ENCODE data around the gene MARVELD1.

Gene MARVELD1

GRCh38 chr10:97754726-97755125 lies 41.2 kb downstream of the MARVELD1 start:
- Histone ChIP-seq H3K4me3 (ENCODE audit: low read length) (no peak overlapping the region), H3K4me1 (ENCODE audit: control insufficient read depth, insufficient read depth, low read length) (no peaks in the 10 kb centered on the region), H3K9ac (ENCODE audit: low read length) (no peak overlapping the region), H3K36me3 (ENCODE audit: control insufficient read depth, insufficient read depth, low read length) (peaks cover 14% of the 10 kb centered on the region), H3K27me3 (ENCODE audit: control insufficient read depth, insufficient read depth, low read length) (no peaks in the 10 kb centered on the region), H3K9me3 (ENCODE audit: control insufficient read depth, low read length) (no peaks in the 10 kb centered on the region)

GRCh38 chr10:97755718-97756117 lies 42.2 kb downstream of the MARVELD1 start:
- peaks cover 9% of the 10 kb centered on the region for H3K36me3 ChIP-seq (ENCODE audit: control insufficient read depth, insufficient read depth, low read length)
- H3K9ac ChIP-seq (ENCODE audit: low read length) = no peak overlapping the region
- H3K9me3 ChIP-seq (ENCODE audit: control insufficient read depth, low read length) = no peaks in the 10 kb centered on the region
- H3K4me1 ChIP-seq (ENCODE audit: control insufficient read depth, insufficient read depth, low read length) = no peaks in the 10 kb centered on the region
- H3K27me3 ChIP-seq (ENCODE audit: control insufficient read depth, insufficient read depth, low read length) = no peaks in the 10 kb centered on the region
- no peak overlapping the region for H3K4me3 ChIP-seq (ENCODE audit: low read length)

DNA sequence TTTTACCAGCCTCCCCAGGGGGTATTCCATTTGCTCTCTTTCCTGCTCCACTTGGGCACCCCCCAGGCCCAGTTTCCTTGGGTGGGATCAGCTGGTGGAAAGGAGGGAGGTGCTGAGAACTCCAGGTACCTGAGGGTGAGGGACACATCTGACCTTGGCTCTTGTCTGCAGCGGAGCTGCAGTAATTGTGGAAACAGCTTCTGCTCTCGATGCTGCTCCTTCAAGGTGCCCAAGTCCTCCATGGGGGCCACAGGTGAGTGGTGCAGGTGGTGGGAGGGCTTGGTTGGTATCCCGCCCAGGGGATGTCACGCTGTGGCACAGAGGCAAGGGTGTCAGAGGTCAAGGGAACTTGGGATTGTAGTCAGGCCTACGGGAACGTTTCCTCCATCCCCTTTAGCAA lies 43.9 kb downstream of the MARVELD1 start:
- no peak overlapping the region for H3K4me3 ChIP-seq (ENCODE audit: low read length)
- no peaks in the 10 kb centered on the region for H3K9me3 ChIP-seq (ENCODE audit: control insufficient read depth, low read length)
- H3K4me1 ChIP-seq (ENCODE audit: control insufficient read depth, insufficient read depth, low read length) = no peaks in the 10 kb centered on the region
- peaks cover 9% of the 10 kb centered on the region for H3K36me3 ChIP-seq (ENCODE audit: control insufficient read depth, insufficient read depth, low read length)
- H3K27me3 ChIP-seq (ENCODE audit: control insufficient read depth, insufficient read depth, low read length) = no peaks in the 10 kb centered on the region
- no peak overlapping the region for H3K9ac ChIP-seq (ENCODE audit: low read length)

DNA sequence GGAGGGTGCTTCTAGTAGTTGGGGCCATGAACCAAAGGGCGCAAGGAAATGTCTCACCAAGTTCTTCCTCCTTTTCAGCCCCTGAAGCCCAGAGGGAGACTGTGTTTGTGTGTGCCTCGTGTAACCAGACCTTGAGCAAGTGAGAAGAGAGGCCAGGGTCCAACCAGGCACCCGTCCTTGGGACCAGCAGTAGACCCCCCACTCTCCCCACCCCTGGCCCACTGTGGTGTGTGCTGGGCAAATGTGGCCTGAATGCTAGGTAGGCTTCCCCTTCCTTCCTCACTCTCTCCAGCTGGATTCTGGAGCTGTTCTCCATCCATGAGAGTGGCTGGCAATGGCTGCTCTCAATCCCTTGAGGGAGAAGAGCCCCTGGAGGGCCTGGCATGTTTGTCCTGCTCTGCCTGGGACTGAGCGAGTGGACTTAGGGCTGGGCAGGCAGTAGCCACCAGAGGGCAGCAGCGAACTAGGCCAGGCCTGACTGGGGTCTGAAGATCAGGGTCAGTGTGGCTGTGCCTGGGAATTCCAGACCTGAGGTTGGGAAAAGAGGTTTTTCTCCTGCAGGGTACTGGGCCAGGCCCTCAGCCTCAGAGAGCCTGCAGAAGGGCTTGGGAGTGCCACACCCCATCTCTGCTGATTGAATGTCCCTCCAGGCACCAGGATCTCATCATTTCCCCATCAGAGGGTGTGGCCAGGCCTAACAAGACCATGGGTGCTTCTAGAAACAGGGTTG lies 45.8 kb downstream of the MARVELD1 start:
- no peak overlapping the region for H3K4me3 ChIP-seq (ENCODE audit: low read length)
- no peak overlapping the region for H3K9ac ChIP-seq (ENCODE audit: low read length)
- no peaks in the 10 kb centered on the region for H3K4me1 ChIP-seq (ENCODE audit: control insufficient read depth, insufficient read depth, low read length)
- H3K27me3 ChIP-seq (ENCODE audit: control insufficient read depth, insufficient read depth, low read length) = no peaks in the 10 kb centered on the region
- H3K9me3 ChIP-seq (ENCODE audit: control insufficient read depth, low read length) = no peaks in the 10 kb centered on the region
- H3K36me3 ChIP-seq (ENCODE audit: control insufficient read depth, insufficient read depth, low read length) = peaks cover 9% of the 10 kb centered on the region

- Histone ChIP-seq H3K27me3 (ENCODE audit: control insufficient read depth, insufficient read depth, low read length) (no peaks in the 10 kb centered on the region), H3K4me1 (ENCODE audit: control insufficient read depth, insufficient read depth, low read length) (no peaks in the 10 kb centered on the region), H3K36me3 (ENCODE audit: control insufficient read depth, insufficient read depth, low read length) (peaks cover 9% of the 10 kb centered on the region), H3K4me3 (ENCODE audit: low read length) (no peak overlapping the region), H3K9me3 (ENCODE audit: control insufficient read depth, low read length) (no peaks in the 10 kb centered on the region), H3K9ac (ENCODE audit: low read length) (no peak overlapping the region)
These were observed 46.4 kb downstream of the MARVELD1 start for GRCh38 chr10:97759946-97760345.

- no peak overlapping the region for H3K9ac ChIP-seq (ENCODE audit: low read length)
- H3K9me3 ChIP-seq (ENCODE audit: control insufficient read depth, low read length) = no peaks in the 10 kb centered on the region
- peaks cover 4% of the 10 kb centered on the region for H3K36me3 ChIP-seq (ENCODE audit: control insufficient read depth, insufficient read depth, low read length)
- H3K4me1 ChIP-seq (ENCODE audit: control insufficient read depth, insufficient read depth, low read length) = no peaks in the 10 kb centered on the region
- no peak overlapping the region for H3K4me3 ChIP-seq (ENCODE audit: low read length)
- no peaks in the 10 kb centered on the region for H3K27me3 ChIP-seq (ENCODE audit: control insufficient read depth, insufficient read depth, low read length)
These were observed 47.1 kb downstream of the MARVELD1 start for GRCh38 chr10:97760461-97761257.

GRCh38 chr10:97761331-97761865 lies 47.9 kb downstream of the MARVELD1 start:
- no peaks in the 10 kb centered on the region for H3K4me1 ChIP-seq (ENCODE audit: control insufficient read depth, insufficient read depth, low read length)
- no peaks in the 10 kb centered on the region for H3K36me3 ChIP-seq (ENCODE audit: control insufficient read depth, insufficient read depth, low read length)
- no peak overlapping the region for H3K9ac ChIP-seq (ENCODE audit: low read length)
- H3K27me3 ChIP-seq (ENCODE audit: control insufficient read depth, insufficient read depth, low read length) = no peaks in the 10 kb centered on the region
- H3K9me3 ChIP-seq (ENCODE audit: control insufficient read depth, low read length) = no peaks in the 10 kb centered on the region
- H3K4me3 ChIP-seq (ENCODE audit: low read length) = no peak overlapping the region

DNA sequence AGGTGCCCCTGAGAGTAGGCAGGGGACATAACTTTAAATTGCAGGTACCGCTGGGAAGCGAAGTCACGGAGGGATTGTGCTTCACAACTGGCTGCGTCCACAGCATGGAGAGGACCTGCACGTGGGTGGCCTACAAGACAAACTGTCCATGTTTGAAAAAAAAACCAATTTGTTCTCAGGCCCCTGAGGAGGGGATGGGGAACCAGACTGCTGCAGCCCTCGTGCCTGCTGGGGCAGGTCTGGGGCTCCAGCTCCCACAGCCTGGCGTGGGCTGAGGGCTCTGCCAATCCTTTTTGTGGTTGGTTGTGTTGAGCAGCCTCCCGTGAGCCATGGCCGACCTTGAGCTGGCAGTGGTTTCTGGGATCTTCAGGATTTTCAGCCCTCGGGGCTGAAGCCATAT lies 48.5 kb downstream of the MARVELD1 start:
- no peaks in the 10 kb centered on the region for H3K9me3 ChIP-seq (ENCODE audit: control insufficient read depth, low read length)
- no peaks in the 10 kb centered on the region for H3K36me3 ChIP-seq (ENCODE audit: control insufficient read depth, insufficient read depth, low read length)
- no peaks in the 10 kb centered on the region for H3K27me3 ChIP-seq (ENCODE audit: control insufficient read depth, insufficient read depth, low read length)

DNA sequence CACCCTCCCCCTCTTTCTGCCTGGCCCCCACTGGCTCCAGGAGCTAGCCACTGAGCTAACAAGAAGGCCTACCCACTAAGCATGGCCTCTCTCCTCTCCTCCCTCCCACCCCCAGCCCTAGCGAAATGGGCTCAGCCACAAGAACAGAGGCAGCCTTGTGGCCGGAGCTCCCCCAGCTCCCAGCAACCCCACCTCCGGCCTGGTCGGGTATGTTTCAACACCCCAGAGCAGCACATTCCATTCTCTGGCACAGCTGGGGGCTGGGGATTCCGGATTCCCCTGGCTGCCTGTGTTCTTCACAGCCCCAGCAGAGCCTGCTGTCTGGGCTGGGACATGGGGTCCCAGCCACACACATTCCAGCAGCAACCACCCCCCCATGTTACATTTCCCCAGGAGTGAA lies 49.3 kb downstream of the MARVELD1 start:
- H3K4me3 ChIP-seq (ENCODE audit: low read length) = no peak overlapping the region
- no peak overlapping the region for H3K9ac ChIP-seq (ENCODE audit: low read length)
- no peaks in the 10 kb centered on the region for H3K9me3 ChIP-seq (ENCODE audit: control insufficient read depth, low read length)
- no peaks in the 10 kb centered on the region for H3K27me3 ChIP-seq (ENCODE audit: control insufficient read depth, insufficient read depth, low read length)
- no peaks in the 10 kb centered on the region for H3K36me3 ChIP-seq (ENCODE audit: control insufficient read depth, insufficient read depth, low read length)
- H3K4me1 ChIP-seq (ENCODE audit: control insufficient read depth, insufficient read depth, low read length) = no peaks in the 10 kb centered on the region

More for the DNA sequence above, 48.5 kb downstream of the MARVELD1 start:
- Histone ChIP-seq H3K9ac (ENCODE audit: low read length) (no peak overlapping the region), H3K4me3 (ENCODE audit: low read length) (no peak overlapping the region), H3K4me1 (ENCODE audit: control insufficient read depth, insufficient read depth, low read length) (no peaks in the 10 kb centered on the region)

- Histone ChIP-seq H3K27me3 (ENCODE audit: control insufficient read depth, insufficient read depth, low read length) (no peaks in the 10 kb centered on the region), H3K4me1 (ENCODE audit: control insufficient read depth, insufficient read depth, low read length) (no peaks in the 10 kb centered on the region), H3K4me3 (ENCODE audit: low read length) (no peak overlapping the region), H3K9me3 (ENCODE audit: control insufficient read depth, low read length) (no peaks in the 10 kb centered on the region), H3K36me3 (ENCODE audit: control insufficient read depth, insufficient read depth, low read length) (no peaks in the 10 kb centered on the region), H3K9ac (ENCODE audit: low read length) (no peak overlapping the region)
These were observed 49.9 kb downstream of the MARVELD1 start for GRCh38 chr10:97763411-97763810.

- no peaks in the 10 kb centered on the region for H3K4me1 ChIP-seq (ENCODE audit: control insufficient read depth, insufficient read depth, low read length)
- no peaks in the 10 kb centered on the region for H3K9me3 ChIP-seq (ENCODE audit: control insufficient read depth, low read length)
These were observed 50.4 kb downstream of the MARVELD1 start for GRCh38 chr10:97763947-97764346.

GRCh38 chr10:97764519-97764931 lies 51.0 kb downstream of the MARVELD1 start:
- no peak overlapping the region for H3K9ac ChIP-seq (ENCODE audit: low read length)
- no peaks in the 10 kb centered on the region for H3K36me3 ChIP-seq (ENCODE audit: control insufficient read depth, insufficient read depth, low read length)
- no peak overlapping the region for H3K4me3 ChIP-seq (ENCODE audit: low read length)
- no peaks in the 10 kb centered on the region for H3K4me1 ChIP-seq (ENCODE audit: control insufficient read depth, insufficient read depth, low read length)
- no peaks in the 10 kb centered on the region for H3K9me3 ChIP-seq (ENCODE audit: control insufficient read depth, low read length)
- H3K27me3 ChIP-seq (ENCODE audit: control insufficient read depth, insufficient read depth, low read length) = peaks cover 9% of the 10 kb centered on the region

More at GRCh38 chr10:97763947-97764346, 50.4 kb downstream of the MARVELD1 start:
- Histone ChIP-seq H3K36me3 (ENCODE audit: control insufficient read depth, insufficient read depth, low read length) (no peaks in the 10 kb centered on the region), H3K9ac (ENCODE audit: low read length) (no peak overlapping the region), H3K4me3 (ENCODE audit: low read length) (no peak overlapping the region), H3K27me3 (ENCODE audit: control insufficient read depth, insufficient read depth, low read length) (peaks cover 4% of the 10 kb centered on the region)
